Kidney epithelial cell (primary cell): ENCODE data around the gene FADS6. TPM values are rescaled to one million over a fixed set of nuclear protein-coding genes. Genes with fewer than 3 reads are reported as not detected.
A peak's percentile ranks its signal among the peaks of the same experiment; 100 is the strongest.

Experiments used
- DNase-seq: peaks from one replicate; pipeline ENCODE4 v3.0.0-alpha.2; 2010; ENCODE audit warnings: low read depth
- H3K27me3 ChIP-seq: 2 replicates; pipeline ENCODE4 v1.6.0; 2011; ENCODE audit warnings: low read length; ENCODE audit not compliant: control insufficient read depth, insufficient read depth
- H3K36me3 ChIP-seq: 2 replicates; pipeline ENCODE4 v1.5.1; 2011; ENCODE audit warnings: low read length; ENCODE audit not compliant: control insufficient read depth, insufficient read depth
- H3K4me3 ChIP-seq: 2 replicates; pipeline ENCODE4 v1.5.1; 2011; ENCODE audit warnings: low read depth, mild to moderate bottlenecking, control low read depth, low read length
- CTCF ChIP-seq: IDR thresholded peaks from 2 replicates; pipeline ENCODE4 v1.5.1; 2011; ENCODE audit warnings: mild to moderate bottlenecking, moderate library complexity, low read length, control low read depth, inconsistent platforms; ENCODE audit not compliant: insufficient read depth, poor library complexity, severe bottlenecking
- total RNA-seq: library from RNA; depleted of rRNA; stranded (reverse); fragments of >200 nt; gene quantifications from 2 replicates; pipeline ENCODE4 v1.2.3, GENCODE V29; 2015

Gene FADS6
- total RNA-seq, 1 donor from 2014 or later, result not detected

GRCh38 chr17:74921769-74922168 lies 28.3 kb upstream of the FADS6 start:
- Histone ChIP-seq H3K36me3 (no peaks in the 10 kb centered on the region), H3K27me3 (peaks cover 73% of the 10 kb centered on the region), H3K4me3 (no peak overlapping the region)
- no peak for TF ChIP-seq CTCF
- no peak for DNase-seq

- no peaks in the 10 kb centered on the region for H3K36me3 ChIP-seq
- TF ChIP-seq CTCF, result no peak
- H3K4me3 ChIP-seq, result no peak overlapping the region
- no peak for DNase-seq
- peaks cover 70% of the 10 kb centered on the region for H3K27me3 ChIP-seq
Observed at GRCh38 chr17:74921026-74921681, 27.7 kb upstream of the FADS6 start.

GRCh38 chr17:74920642-74921025 lies 27.2 kb upstream of the FADS6 start:
- peaks cover 65% of the 10 kb centered on the region for H3K27me3 ChIP-seq
- no peak for TF ChIP-seq CTCF
- no peak overlapping the region for H3K4me3 ChIP-seq
- DNase-seq, result no peak
- H3K36me3 ChIP-seq, result no peaks in the 10 kb centered on the region

- Histone ChIP-seq H3K4me3 (no peak overlapping the region), H3K36me3 (no peaks in the 10 kb centered on the region), H3K27me3 (peaks cover 62% of the 10 kb centered on the region)
- TF ChIP-seq CTCF, result no peak
- DNase-seq, result no peak
Observed at GRCh38 chr17:74920306-74920620, 26.8 kb upstream of the FADS6 start.

GRCh38 chr17:74919440-74920305 lies 26.2 kb upstream of the FADS6 start:
- DNase-seq, result no peak
- H3K27me3 ChIP-seq, result peaks cover 59% of the 10 kb centered on the region

More at GRCh38 chr17:74919440-74920305, 26.2 kb upstream of the FADS6 start:
- H3K36me3 ChIP-seq, result no peaks in the 10 kb centered on the region
- peak; percentile 11 for TF ChIP-seq CTCF
- no peak overlapping the region for H3K4me3 ChIP-seq
